Measurements from ENCODE around the gene ARL11.
"Not testable (repeated sequence)": the region's sequence is repeated elsewhere in the genome, so short reads cannot be mapped to it uniquely, and the experiment has no call there.

Gene ARL11

GRCh38 chr13:49627831-49628652 lies at the start of gene ARL11:
ARL11 (plus strand) TSS chr13:49628507; CDS start chr13:49630448, 1,941 bp downstream.
- no peak for DNase-seq (ENCODE audit: low read depth)

- DNase-seq (ENCODE audit: low read depth): no peak
Observed at GRCh38 chr13:49579501-49579900, 48.8 kb upstream of the ARL11 start.

- no peak for DNase-seq (ENCODE audit: low read depth)
Observed at GRCh38 chr13:49580980-49581680, 47.2 kb upstream of the ARL11 start.

GRCh38 chr13:49584771-49585182 lies 43.5 kb upstream of the ARL11 start:
- DNase-seq (ENCODE audit: low read depth): no peak

- DNase-seq (ENCODE audit: low read depth): peak; percentile 26
Observed at GRCh38 chr13:49585220-49586157, 42.8 kb upstream of the ARL11 start, which contains the start of gene RCBTB1. RCBTB1 (minus strand) TSS chr13:49585558; CDS start chr13:49567279, 18,279 bp downstream.

- DNase-seq (ENCODE audit: low read depth): no peak
Observed at GRCh38 chr13:49586717-49587116, 41.6 kb upstream of the ARL11 start.

- no peak for DNase-seq (ENCODE audit: low read depth)
Observed at GRCh38 chr13:49587311-49587847, 40.9 kb upstream of the ARL11 start.

- not testable (repeated sequence) for DNase-seq (ENCODE audit: low read depth)
Observed at GRCh38 chr13:49590714-49591113, 37.6 kb upstream of the ARL11 start.

- DNase-seq (ENCODE audit: low read depth): not testable (repeated sequence)
Observed at GRCh38 chr13:49593876-49594275, 34.4 kb upstream of the ARL11 start.

GRCh38 chr13:49594576-49594975 lies 33.7 kb upstream of the ARL11 start:
- DNase-seq (ENCODE audit: low read depth): no peak

GRCh38 chr13:49596221-49596620 lies 32.1 kb upstream of the ARL11 start:
- no peak for DNase-seq (ENCODE audit: low read depth)

GRCh38 chr13:49597043-49597641 lies 31.2 kb upstream of the ARL11 start:
- no peak for DNase-seq (ENCODE audit: low read depth)

GRCh38 chr13:49602005-49602404 lies 26.3 kb upstream of the ARL11 start:
- DNase-seq (ENCODE audit: low read depth): no peak

- not testable (repeated sequence) for DNase-seq (ENCODE audit: low read depth)
Observed at GRCh38 chr13:49602615-49603014, 25.7 kb upstream of the ARL11 start.

GRCh38 chr13:49604570-49604969 lies 23.7 kb upstream of the ARL11 start:
- no peak for DNase-seq (ENCODE audit: low read depth)

- DNase-seq (ENCODE audit: low read depth): peak; percentile 69
Observed at GRCh38 chr13:49606747-49607648, 21.3 kb upstream of the ARL11 start.

GRCh38 chr13:49607761-49608160 lies 20.5 kb upstream of the ARL11 start:
- DNase-seq (ENCODE audit: low read depth): no peak

- no peak for DNase-seq (ENCODE audit: low read depth)
Observed at GRCh38 chr13:49608651-49609331, 19.5 kb upstream of the ARL11 start.

GRCh38 chr13:49610176-49610575 lies 18.1 kb upstream of the ARL11 start:
- no peak for DNase-seq (ENCODE audit: low read depth)

- not testable (repeated sequence) for DNase-seq (ENCODE audit: low read depth)
Observed at GRCh38 chr13:49612042-49612441, 16.3 kb upstream of the ARL11 start.

Measured in GM04504 (cell line).